ENCODE measurements around the gene SLC39A5.
"Not testable (repeated sequence)": the region's sequence is repeated elsewhere in the genome, so short reads cannot be mapped to it uniquely, and the experiment has no call there.

SLC39A5 gene

GRCh38 chr12:56282579-56282978 is 52.7 kb downstream of the SLC39A5 start:
- DNase-seq: no peak

GRCh38 chr12:56284263-56284662 is 54.4 kb downstream of the SLC39A5 start:
- not testable (repeated sequence) for DNase-seq

- no peak for DNase-seq
Measured at GRCh38 chr12:56286044-56286830, 56.4 kb downstream of the SLC39A5 start.

Measured in NCI-H524 (cell line).